HuH-7 (cell line): ENCODE measurements around the gene TMEM59L.

ENCODE experiments used
- DNase-seq: peaks from one replicate; pipeline ENCODE4 v3.0.0; 2011; ENCODE audit warnings: low spot score

TMEM59L gene

DNA sequence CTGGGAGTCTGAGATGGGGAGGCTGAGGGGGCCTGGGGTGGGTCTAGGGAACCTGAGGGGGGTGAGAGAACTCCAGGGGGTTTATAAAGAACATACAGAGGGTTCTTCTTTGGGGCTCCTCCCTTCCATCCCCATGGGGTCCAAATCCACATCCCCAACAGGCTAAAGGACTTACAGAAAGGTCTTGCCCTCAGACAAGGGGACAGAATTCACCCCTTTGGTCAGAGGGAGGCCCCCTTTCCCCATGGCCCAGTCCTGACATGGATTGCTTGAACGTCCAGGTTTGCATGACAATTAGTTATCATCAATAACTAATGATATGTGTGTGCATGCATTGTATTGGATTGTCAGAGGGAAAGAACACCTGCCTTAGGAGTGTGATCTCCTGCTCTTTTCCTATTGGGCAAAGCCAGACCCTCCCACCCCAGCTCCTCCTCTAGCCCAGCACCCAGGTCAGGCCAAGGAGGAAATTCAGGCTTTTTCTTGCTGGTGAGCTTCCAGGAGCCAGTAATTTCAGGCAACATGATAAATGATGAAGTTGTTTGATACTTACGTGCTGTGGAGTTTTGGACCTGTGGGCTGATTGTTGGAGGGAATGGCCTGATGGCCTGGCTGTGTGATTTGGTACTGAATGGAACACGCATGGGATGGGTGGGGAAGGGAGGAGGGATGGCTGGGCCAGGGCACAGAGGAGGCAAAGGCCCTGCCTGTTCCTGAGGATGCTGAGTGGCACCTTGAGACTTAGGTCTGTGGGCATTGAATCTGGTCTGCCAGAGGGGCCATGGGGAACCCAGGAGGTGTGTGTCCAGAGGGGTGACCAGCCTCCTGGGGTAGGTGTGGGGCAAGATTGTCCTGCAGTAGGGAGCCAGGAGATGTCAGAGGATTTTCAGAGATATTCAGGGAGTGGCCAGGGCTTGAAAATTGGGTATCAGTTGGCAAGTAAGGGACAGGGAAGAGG is 25.3 kb downstream of the TMEM59L start:
- DNase-seq, result no peak

DNA sequence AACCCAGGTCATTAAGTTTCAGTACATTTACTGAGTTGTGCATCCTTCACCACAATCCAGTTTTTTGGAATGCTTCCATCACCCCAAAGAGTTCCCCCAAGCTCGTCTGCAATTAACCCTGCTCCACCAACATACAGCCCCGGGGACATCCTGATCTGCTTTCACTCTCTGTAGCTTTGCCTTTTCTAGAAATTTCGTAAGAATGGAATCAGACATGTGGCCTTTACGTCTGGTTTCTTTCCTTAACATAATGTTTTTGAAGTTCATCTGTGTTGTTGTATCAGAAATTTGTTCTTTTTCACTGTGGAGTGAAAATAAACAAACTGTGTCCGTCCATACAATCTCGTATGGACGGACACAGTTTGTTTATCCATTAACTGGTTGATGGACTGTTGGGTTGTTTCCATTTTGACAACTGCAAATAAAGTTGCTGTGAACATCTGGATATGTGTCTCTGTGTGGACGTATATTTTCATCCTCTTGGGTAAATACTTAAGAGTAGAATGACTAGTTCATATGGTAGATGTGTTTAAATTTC is 27.1 kb downstream of the TMEM59L start:
- no peak for DNase-seq

DNA sequence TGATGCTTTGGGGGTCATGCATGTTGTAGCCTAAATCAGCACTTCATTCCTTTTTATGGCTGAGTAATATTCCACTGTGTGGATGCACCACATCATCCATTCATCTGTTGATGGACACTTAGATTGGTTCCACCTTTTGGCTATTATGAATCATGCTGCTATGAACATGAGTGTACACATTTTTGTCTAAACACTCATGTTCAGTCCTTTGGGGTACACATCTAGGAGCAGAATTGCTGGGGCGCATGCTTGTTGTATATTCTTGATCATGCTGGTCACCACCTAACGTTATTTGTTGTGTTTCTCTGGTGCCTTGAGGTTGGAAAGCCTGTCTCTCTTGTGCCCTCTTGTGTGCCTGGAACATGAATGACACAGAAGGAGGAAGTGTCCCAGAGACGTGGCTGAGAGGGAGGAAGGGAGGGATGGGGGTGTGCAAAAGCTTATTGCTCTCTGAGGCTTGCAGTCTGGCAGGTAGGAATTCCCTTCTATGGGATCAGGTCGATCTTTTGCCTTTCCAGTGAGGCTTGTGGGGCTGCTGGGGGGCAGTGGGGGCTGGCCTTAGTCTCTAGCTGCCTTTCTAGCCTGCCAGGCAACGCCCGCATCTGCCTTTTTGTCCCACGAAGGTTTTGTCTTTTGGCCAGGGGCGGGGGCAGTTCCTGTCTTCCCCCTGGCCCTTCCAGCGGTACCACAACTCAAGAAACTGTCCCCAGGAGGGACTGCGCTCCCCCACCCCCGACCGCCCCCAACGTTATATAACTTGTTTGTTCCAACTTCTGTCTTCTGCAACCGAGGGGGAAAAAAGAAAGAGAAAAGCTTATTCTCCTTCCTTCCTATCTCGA is 31.7 kb downstream of the TMEM59L start:
- DNase-seq, result peak; percentile 47

DNA sequence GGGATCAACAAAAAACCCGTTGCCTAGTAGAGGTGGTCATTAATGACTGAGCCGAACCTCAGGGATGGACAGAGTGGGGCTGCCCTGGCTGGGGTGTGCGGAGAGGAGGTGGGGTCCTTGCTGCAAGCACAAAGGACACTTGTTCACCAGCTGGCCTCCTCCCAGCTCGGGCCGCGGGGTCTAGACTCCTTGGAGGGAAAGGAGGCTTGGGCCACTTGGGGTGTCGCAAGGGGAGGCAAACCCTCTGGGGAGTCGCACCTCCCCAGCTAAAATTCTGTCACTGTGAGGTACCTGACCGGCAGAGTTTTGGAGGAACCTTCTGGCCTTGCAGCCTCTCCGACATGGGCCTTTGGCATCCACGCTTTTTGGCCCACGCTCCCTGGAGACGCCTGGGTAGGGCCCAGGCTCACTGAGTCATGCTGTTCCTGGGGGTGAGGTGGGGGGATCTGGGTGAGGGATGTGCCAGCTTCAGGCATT is 32.4 kb downstream of the TMEM59L start:
- no peak for DNase-seq

DNA sequence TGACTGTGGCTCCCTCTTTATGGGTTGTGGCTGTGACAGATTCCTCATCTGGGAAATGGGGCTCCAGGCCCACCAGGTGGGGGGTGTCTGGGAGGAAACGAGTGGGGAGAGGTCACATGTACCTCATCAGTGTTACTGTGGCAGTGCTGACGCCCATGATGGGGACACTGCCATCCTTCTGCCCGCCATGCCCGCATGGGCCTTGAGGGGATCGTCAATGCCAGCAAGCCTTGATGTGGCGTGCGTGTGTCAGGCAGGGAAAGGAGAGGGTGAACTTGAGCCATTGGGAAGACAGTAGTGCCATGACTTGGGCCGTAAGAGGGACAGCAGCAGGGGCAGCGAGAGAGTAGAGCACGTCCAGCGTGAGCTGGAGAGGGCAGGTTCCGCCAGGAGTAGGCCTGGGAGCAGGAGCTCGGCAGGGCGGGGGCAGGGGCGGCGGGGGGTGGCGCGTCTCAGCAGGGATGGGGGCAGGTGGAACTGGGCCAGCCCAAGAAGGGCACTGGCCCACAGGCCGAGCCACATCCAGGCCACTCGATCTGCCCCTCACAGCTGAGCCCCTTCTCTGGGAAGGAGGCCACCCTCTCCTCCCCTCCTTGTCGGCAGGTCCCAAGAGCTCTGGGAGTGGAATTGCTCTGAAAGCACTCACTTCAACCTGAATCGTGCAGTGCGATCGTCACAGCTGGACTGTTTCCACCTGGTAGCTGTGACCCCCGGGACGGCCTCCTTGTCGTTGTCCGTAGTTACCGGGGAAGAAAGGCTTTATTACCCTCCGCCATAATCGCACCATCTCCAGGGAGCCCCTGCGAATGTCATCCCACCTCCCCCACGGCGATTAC is 34.1 kb downstream of the TMEM59L start:
- DNase-seq, result no peak

DNA sequence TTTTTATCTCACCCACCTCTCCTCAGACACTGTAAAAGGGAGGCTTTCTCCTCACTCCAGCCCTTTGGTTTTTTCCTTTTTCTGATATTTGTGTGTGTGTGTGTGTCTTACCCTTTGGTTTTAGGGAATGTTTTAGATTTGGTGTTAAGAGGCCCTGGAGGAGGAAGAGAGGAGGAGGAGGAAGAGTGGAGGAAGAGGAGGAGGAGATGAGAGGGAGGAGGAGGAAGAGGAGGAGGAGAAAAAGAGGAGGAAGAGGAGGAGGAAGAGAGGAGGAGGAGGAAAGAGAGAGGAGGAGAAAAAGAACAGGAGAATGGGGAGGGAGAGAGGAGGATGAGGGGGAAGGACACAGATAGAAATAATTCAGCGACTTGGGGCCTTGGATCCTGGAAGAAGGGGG is 34.7 kb downstream of the TMEM59L start:
- no peak for DNase-seq

DNA sequence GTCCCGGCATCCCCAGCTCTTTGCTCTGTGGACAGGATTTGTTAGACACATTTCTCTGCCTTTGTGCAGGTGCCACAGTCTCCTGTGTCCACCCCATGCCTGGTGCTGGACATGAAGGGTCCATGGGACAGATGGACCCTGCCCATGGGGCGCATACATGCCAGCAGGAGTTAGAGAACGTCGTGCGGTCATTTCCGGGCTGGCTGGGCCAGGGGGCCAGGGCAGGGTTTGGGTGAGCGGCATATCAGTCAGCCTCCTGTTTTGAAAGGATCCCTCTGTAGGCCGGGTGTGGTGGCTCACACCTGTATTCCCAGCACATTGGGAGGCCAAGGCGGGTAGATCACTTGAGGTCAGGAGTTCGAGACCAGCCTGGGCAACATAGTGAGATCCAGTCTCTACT is 35.1 kb downstream of the TMEM59L start:
- DNase-seq, result no peak

DNA sequence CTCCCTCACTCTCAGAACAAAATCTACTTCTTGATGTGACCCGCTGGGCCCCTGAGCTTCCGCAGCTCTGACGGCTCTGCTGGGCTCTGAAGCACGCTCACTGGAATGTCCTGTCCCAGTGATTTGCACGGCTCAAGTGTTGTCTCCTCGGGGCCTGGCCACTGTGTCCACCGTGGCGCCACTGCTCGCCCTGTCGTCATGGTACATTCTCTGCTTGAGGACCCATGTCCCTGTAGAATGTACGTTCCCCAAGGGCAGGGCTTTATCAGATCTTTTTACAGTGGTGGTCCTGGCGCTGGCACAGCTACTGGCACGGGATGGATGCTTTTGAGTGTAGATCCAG is 36.3 kb downstream of the TMEM59L start:
- no peak for DNase-seq

DNA sequence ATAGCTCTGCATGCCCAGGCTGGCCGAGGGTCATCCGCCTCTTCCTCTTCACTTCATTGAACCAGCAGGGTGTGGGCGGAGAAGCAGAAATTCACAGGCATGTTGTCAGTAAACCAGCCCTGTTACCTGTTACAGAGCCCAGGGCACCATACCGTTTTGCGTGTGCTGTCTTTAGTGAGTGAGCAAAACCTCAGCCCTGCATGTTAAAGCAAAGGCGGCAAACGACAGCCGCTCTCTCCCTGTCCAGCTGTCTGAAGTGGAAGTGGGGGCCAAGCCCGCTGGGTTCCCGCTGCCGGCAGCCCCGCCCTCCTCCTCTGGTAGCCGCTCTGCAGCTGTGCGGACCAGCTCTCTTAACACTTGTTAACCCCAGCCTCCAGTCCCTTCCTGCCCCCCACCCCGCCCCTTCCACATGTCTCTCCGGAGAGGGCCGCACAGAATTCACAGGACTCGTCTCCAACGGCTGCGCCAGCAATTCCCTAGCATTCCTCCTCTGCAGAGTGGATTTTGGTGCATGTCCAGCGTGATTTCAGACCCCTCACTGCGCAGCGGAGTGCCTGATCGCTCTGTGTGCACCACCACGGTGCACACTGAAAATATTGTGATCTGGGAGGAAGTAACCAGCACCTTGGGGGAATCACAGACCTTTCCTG is 36.8 kb downstream of the TMEM59L start:
- DNase-seq, result no peak

DNA sequence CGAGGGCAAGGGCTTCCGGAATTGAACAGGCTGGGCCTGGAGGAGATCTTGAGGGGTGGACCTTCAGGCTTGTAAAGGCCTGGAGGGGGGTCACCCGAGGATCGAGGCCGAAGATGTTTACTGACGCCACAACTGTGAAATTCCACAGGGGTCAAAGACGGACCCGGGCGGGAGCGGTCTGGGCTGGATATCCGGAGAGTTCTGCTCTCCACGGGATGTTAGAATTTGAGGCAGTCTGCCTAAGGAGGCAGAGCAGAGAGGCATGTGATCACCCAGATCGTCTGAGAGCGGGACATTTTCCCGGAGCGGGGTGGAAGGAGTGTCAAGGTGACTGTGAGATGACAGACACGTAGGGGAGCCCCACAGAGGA is 37.3 kb downstream of the TMEM59L start:
- DNase-seq, result no peak

DNA sequence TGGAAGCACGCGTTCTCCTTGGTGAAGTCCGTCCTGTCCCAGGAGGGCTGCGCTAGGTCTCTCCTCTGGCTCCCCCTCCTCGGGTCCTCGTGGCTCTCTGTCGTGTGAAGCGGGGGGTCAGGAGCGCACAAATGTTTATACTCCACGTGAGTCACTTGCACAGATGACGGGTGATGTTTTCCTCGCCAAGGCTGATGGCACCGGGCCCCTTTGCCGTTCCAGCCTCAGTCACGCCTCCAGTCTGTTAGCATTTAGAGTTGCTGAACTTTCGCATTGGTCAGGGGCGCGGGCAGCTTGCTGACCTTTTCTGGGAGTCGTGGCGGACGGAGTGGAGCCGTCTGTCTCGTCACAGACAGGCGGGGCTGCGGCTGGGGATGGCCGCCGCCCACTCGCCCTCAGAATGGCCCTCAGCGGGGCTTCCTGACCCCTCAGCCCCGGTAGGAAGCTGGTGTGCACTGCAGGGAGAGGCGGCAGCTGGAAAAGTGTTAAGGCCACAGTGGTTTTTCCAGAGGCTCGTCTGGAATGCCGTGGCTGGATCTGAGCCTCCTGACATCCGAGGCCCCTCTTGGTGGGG is 37.9 kb downstream of the TMEM59L start:
- DNase-seq, result no peak

DNA sequence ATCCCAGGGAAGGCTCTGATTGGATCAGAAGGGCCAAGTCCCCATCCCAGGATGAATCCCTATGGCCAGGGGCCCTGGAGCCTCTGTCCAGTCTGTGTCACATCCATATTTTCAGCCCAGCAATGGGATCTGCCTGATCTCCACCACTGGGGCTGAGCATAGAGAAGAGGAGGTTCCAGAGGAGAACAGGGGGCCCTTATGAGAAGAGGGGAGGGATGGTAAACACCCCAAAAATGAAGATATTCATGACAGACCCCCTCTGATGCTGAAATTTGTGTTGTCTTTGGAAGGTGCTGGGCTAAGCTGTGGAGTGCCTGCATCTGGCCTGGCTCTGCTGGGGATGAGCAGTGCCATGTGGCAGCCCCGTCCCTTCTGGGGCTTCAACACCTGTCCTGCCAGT is 38.6 kb downstream of the TMEM59L start:
- no peak for DNase-seq

DNA sequence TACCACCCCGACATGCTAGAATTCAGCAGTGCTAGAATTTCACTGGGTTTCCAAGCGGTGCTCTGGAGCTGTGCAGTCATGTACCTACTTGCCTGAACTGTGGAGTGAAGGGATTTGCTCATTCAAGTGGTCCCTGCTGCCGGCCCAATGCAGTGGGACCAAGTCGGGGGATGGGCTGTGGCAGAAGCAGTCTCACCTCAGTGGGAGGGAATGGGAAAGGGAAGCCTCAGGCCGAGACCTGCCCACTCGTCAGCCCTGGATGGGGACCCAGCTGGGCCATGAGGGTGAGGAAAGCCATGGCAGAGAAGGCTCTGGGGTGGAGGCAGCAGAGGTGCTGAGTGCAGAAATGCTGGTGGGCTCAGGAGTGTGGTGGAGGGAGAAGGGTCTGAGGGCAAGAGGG is 39.1 kb downstream of the TMEM59L start:
- no peak for DNase-seq

DNA sequence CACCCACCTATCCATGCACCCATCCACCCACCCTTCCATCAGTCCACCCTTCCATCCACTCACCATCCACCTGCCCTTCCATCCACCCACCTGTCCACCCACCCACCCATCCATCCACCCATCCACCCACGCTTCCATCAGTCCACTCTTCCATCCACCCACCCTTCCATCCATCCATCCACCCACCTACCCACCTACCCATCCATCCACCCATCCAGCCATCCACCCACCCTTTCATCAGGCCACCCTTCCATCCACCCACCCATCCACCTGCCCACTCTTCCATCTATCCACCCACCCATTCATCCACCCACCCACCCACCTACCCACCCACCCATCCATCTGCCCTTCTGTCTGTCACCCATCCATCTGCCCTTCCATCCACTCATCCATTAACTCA is 41.2 kb downstream of the TMEM59L start:
- DNase-seq, result no peak

DNA sequence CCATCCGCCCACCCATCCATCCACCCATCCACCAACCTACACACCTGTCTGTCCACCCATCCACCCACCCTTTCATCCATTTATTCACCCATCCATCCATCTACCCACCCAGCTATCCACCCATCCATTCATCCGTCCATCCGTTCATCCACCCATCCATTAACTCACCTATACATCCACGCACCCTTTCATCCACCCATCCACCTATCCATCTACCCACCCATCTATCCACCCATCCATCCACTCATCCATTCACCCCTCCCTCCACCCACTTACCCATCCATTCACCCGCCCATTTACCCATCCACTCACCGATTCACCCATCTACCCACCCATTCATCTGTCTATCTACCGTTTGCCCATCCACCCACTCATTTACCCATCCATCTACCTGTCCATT is 41.8 kb downstream of the TMEM59L start:
- DNase-seq, result no peak

DNA sequence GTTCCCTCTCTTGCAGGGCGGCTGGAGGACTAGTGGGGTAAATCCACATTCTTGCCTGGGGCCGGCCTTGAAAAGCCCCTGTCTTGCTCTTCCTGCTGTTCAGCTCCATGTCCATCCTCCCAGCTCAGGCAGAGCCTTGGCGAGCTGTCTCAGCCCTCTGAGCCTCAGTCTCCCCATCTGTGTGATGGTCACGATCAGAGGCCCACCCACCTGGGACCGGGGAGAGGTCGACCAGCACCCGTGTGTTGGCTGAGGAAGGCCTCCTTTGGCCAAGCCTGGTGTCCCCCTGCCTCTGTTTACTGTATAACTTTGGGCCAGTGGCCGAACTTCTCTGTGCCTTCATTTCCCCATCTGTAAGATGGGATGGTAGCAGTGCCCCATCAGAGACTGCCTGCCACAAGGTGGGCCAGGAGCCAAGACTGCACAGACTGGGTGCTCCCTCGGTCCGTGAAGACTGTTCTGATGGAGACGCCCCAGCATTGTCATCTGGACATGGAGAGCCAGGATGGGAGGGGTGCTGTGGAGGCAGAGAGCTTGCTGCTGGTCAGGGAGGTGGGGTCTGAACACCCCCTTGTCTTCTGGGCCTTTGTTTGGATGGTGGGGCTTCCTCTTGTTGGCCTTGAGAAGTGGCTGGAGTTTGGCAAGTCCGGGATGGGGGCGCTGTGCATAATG is 42.6 kb downstream of the TMEM59L start:
- DNase-seq, result no peak

DNA sequence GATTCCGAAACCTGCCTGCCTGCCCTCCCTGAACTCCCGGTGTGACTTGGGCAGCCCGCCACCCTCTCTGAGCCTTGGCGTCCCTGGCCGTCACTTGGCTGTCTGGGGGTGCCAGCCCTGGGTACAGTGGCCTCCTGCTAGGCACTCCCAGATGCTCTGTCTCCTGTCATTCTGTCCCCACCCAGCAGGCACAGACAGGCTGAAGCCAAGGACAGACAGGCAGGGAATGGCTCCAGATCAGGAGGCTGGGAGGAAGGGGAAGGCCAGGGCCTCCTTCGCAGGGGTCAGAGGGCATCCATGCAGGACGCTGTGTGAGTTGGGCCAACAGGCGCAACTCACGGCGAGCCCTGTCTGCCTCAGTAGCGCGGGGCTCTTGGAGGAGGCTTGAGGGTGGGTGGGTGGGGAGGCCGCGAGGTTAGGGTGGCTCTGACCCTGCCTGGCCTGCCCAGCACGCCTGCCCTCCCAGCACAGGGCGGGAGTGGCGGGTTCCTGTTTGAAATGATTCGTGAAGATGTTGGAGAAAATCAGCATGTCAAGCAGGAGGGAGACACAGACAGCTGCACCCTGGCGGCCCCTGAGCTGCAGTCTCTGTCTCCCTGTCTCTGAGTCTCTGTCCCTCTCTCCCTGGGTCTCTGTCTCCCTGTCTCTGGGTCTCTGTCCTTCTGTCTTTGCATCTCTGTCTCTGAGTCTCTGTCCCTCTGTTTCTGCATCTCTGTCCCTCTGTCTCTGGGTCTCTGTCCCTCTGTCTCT is 43.8 kb downstream of the TMEM59L start:
- DNase-seq, result no peak

DNA sequence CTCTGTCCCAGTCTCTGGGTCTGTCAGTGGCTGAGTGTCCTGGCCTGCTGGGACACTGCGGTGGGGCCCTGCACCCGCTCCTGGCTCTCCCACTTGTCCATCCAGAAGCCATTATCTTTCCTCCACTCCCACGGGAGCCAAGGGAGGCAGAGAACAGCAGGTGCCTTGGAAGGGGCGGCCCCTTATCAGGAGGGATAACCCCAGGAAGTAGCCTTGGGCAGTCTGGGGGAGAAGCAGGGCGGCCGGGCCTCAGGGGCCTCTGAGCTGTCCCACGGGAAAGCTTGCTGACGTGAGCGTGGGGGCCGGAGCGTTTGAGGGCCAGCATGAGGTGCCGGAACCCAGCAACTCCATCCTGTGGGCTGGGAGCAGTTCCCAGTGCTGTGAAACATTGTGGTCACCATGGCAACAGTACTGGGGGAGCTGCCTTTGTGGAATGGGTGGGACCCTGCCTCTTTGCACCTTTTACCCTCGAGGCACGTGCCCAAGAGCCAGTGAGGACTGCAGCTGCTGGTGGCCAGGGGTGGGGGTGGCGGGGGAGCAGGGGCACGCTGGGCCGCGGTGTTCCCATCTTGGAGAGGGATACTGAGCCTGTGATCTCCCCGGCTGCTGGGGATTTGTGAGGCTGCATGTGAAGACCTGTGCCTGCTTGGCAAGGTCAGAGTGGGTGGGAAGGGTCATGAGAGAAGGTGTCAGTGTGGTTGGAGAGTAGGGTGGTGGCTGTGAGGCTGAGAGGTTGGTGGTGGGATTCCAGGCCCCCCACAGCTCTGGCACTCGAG is 45.1 kb downstream of the TMEM59L start:
- no peak for DNase-seq

DNA sequence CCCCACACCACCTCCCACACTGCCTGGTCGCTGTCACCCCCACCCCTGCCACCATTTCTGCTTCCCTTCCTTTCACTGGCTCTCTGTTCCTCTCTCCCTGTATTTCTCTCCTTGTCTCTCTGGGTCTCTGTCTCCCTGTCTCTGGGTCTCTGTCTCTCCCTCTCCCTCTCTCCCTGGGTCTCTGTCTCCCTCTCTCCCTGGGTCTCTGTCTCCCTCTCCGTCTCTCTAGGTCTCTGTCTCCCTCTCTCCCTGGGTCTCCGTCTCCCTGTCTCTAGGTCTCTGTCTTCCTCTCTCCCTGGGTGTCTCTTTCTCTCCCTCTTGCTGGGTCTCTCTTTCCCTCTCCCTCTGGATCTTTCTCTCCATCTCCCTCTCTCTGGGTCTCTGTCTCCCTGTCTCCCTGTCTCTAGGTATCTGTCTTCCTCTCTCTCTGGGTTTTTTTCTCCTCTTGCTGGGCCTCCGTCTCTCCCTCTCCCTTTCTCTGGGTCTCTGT is 45.7 kb downstream of the TMEM59L start:
- no peak for DNase-seq
